PC-3 (cell line): ENCODE data around the gene SAG. TPM values are rescaled to one million over a fixed set of nuclear protein-coding genes. Genes with fewer than 3 reads are reported as not detected.

Source experiments
- ATAC-seq: fragments of 200-7000 bp; cut with Tn5 transposase; 2 replicates; pipeline ENCODE4 v1.9.1; 2020; ENCODE audit warnings: mild to moderate bottlenecking, moderate library complexity
- BruUV-seq: library from RNA; stranded (reverse); fragments of 400-500 nt; replicated peaks from 2 replicates; lab custom pipeline; 2021; lab: Mats Ljungman, UMichigan
- CTCF ChIA-PET: fragments of 300-600 bp; sonication (Branson Sonifier 250); formaldehyde crosslinking; loops from one replicate; lab custom pipeline; 2022; ENCODE audit warnings: antibody characterized with exemption; lab: Charles Lee
- POLR2A ChIA-PET: fragments of 300-600 bp; sonication (Branson Sonifier 250); formaldehyde crosslinking; loops from one replicate; lab custom pipeline; 2022; ENCODE audit warnings: antibody characterized with exemption; ENCODE audit not compliant: unreplicated experiment; lab: Charles Lee
- DNase-seq: peaks from one replicate; pipeline ENCODE4 v3.0.0-alpha.2; 2015
- H2AFZ ChIP-seq: fragments of 300-600 bp; sonication (generic); 2 replicates; pipeline ENCODE4 v1.6.0; 2016; ENCODE audit warnings: antibody characterized with exemption, low read length
- H3F3A ChIP-seq: fragments of 300-600 bp; sonication (generic); one replicate; pipeline ENCODE4 v1.6.0; 2017; ENCODE audit warnings: antibody characterized with exemption, low read length, control low read depth, mild to moderate bottlenecking; ENCODE audit not compliant: unreplicated experiment
- H3K27ac ChIP-seq: fragments of 300-600 bp; sonication (generic); 2 replicates; pipeline ENCODE4 v1.5.1; 2016; ENCODE audit warnings: mild to moderate bottlenecking, low read length
- H3K27me3 ChIP-seq: fragments of 300-600 bp; sonication (generic); 2 replicates; pipeline ENCODE4 v1.6.1; 2016; ENCODE audit warnings: low read length, mixed read lengths
- H3K36me3 ChIP-seq: fragments of 300-600 bp; sonication (generic); 2 replicates; pipeline ENCODE4 v1.6.1; 2016; ENCODE audit warnings: low read depth, mixed run types, low read length, mixed read lengths
- H3K4me1 ChIP-seq: fragments of 300-600 bp; sonication (generic); 2 replicates; pipeline ENCODE4 v1.5.1; 2016; ENCODE audit warnings: low read length; ENCODE audit not compliant: insufficient read depth
- H3K4me2 ChIP-seq: fragments of 300-600 bp; sonication (generic); 2 replicates; pipeline ENCODE4 v1.6.0; 2016; ENCODE audit warnings: low read length
- H3K4me3 ChIP-seq: fragments of 300-600 bp; sonication (generic); 2 replicates; pipeline ENCODE4 v1.5.1; 2016; ENCODE audit warnings: mild to moderate bottlenecking, low read length, mixed read lengths
- H3K79me2 ChIP-seq: fragments of 300-600 bp; sonication (generic); 2 replicates; pipeline ENCODE4 v1.6.1; 2017; ENCODE audit warnings: low read length, mixed read lengths
- H3K9ac ChIP-seq: fragments of 300-600 bp; sonication (generic); 2 replicates; pipeline ENCODE4 v1.6.0; 2016; ENCODE audit warnings: mild to moderate bottlenecking, low read length
- H3K9me2 ChIP-seq: fragments of 300-600 bp; sonication (generic); replicated peaks from 2 replicates; pipeline ENCODE4 v1.6.1; 2016; ENCODE audit warnings: mixed run types, low read length, mixed read lengths
- H3K9me3 ChIP-seq: fragments of 300-600 bp; sonication (generic); 2 replicates; pipeline ENCODE4 v1.6.1; 2016; ENCODE audit warnings: low read length, mixed read lengths
- H4K20me1 ChIP-seq: fragments of 300-600 bp; sonication (generic); 2 replicates; pipeline ENCODE4 v1.6.1; 2016; ENCODE audit warnings: low read length, mixed read lengths
- CTCF ChIP-seq: fragments of 300-600 bp; sonication (generic); conservative IDR thresholded peaks from 2 replicates; pipeline ENCODE4 v1.5.1; 2017; ENCODE audit warnings: antibody characterized with exemption, low read depth, mild to moderate bottlenecking, low read length
- EZH2 ChIP-seq: fragments of 300-600 bp; sonication (generic); IDR thresholded peaks from one replicate; pipeline ENCODE4 v1.6.1; 2017; ENCODE audit warnings: antibody characterized with exemption, mild to moderate bottlenecking, low read length; ENCODE audit not compliant: unreplicated experiment
- EZH2phosphoT487 ChIP-seq: fragments of 300-600 bp; sonication (generic); IDR thresholded peaks from 2 replicates; pipeline ENCODE4 v1.6.1; 2018; ENCODE audit warnings: mild to moderate bottlenecking, antibody characterized with exemption, low read length, borderline replicate concordance
- intact Hi-C: fragments of 100-400 bp; cut with micrococcal nuclease; formaldehyde crosslinking; loops from 2 replicates; pipeline ENCODE4 v1.9.0; 2023
- total RNA-seq: library from RNA; depleted of rRNA; stranded (reverse); fragments of >200 nt; gene quantifications from 2 replicates; pipeline ENCODE4 v1.2.3, GENCODE V29; 2014

Gene SAG
- total RNA-seq, 1 experiment from 2014 or later, result not detected

GRCh38 chr2:233290051-233290845 lies 17.4 kb upstream of the SAG start:
- H3K36me3 ChIP-seq, result peaks cover 96% of the 10 kb centered on the region
- no peaks in the 10 kb centered on the region for H3K9me3 ChIP-seq
- no peak overlapping the region for H3K4me3 ChIP-seq
- peaks cover 10% of the 10 kb centered on the region for H3F3A ChIP-seq
- no peak overlapping the region for H3K27ac ChIP-seq
- ChIA-PET CTCF (no interaction called here), POLR2A (no interaction called here)
- intact Hi-C loops, result loop anchor here (1.0 to 10.0 kb wide), 2 partner anchors 60 to 135 kb away; no protein-coding TSS in a partner anchor
- no peak for TF ChIP-seq EZH2phosphoT487
- TF ChIP-seq EZH2, result no peak
- no peak for TF ChIP-seq CTCF
- DNase-seq (no peak), ATAC-seq (peak; percentile 68)
- H3K4me1 ChIP-seq, result no peaks in the 10 kb centered on the region
- H3K9me2 ChIP-seq, result no peaks in the 10 kb centered on the region
- peaks cover 51% of the 10 kb centered on the region for H4K20me1 ChIP-seq
- no peak overlapping the region for H3K4me2 ChIP-seq
- H3K9ac ChIP-seq, result no peak overlapping the region
- H2AFZ ChIP-seq, result no peak overlapping the region
- no TSS peak for BruUV-seq
- H3K27me3 ChIP-seq, result no peaks in the 10 kb centered on the region
- H3K79me2 ChIP-seq, result peaks cover 22% of the 10 kb centered on the region; the same call in 1 of the 2 replicates

GRCh38 chr2:233295891-233296290 lies 11.7 kb upstream of the SAG start:
- BruUV-seq, result no TSS peak
- H3K4me3 ChIP-seq, result no peak overlapping the region
- CTCF ChIA-PET, result interaction anchor here (0.7 kb wide), 1 partner anchor 145 kb away, joined by 6 read pairs; no protein-coding TSS in a partner anchor

More at GRCh38 chr2:233295891-233296290, 11.7 kb upstream of the SAG start:
- intact Hi-C loops, result loop anchor here (10.0 kb wide), 1 partner anchor 129 kb away; no protein-coding TSS in a partner anchor
- no peaks in the 10 kb centered on the region for H3K4me1 ChIP-seq
- no peaks in the 10 kb centered on the region for H3K27me3 ChIP-seq
- H4K20me1 ChIP-seq, result peaks cover 18% of the 10 kb centered on the region; the same call in 1 of the 2 replicates
- H3K9me2 ChIP-seq, result no peaks in the 10 kb centered on the region
- H3K27ac ChIP-seq, result no peak overlapping the region
- TF ChIP-seq CTCF (no peak), EZH2 (no peak), EZH2phosphoT487 (no peak)
- peaks cover 10% of the 10 kb centered on the region for H3F3A ChIP-seq
- H2AFZ ChIP-seq, result no peak overlapping the region
- ATAC-seq (no peak), DNase-seq (no peak)
- POLR2A ChIA-PET, result no interaction called here
- no peak overlapping the region for H3K4me2 ChIP-seq
- H3K79me2 ChIP-seq, result no peaks in the 10 kb centered on the region
- H3K36me3 ChIP-seq, result peaks cover 55% of the 10 kb centered on the region
- no peaks in the 10 kb centered on the region for H3K9me3 ChIP-seq
- H3K9ac ChIP-seq, result no peak overlapping the region
